Activated CD8-positive, alpha-beta memory T cell treated with anti-CD3 and anti-CD28 coated beads, Interleukin-2, amount 50 U/mL, for 24 hours (primary cell): ENCODE measurements around the gene RPS6KB2.
"Not testable (repeated sequence)": the region's sequence is repeated elsewhere in the genome, so short reads cannot be mapped to it uniquely, and the experiment has no call there.

ENCODE experiments used
- DNase-seq: peaks from one replicate; pipeline ENCODE4 v3.0.0-alpha.2; 2020; ENCODE audit errors: extremely low read depth

RPS6KB2 gene

GRCh38 chr11:67410984-67411784 is 17.1 kb upstream of the RPS6KB2 start:
- no peak for DNase-seq

GRCh38 chr11:67411785-67412152 is 16.5 kb upstream of the RPS6KB2 start:
- DNase-seq, result no peak

- DNase-seq, result no peak
Observed at GRCh38 chr11:67412495-67413179, 15.7 kb upstream of the RPS6KB2 start.

- DNase-seq, result no peak
Observed at GRCh38 chr11:67413266-67413849, 14.9 kb upstream of the RPS6KB2 start.

- no peak for DNase-seq
Observed at GRCh38 chr11:67415501-67416304, 12.6 kb upstream of the RPS6KB2 start, which contains the start of gene CARNS1. TSS of gene CARNS1 (plus strand) at chr11:67415678. CDS start at chr11:67416200, 522 bp downstream.

- no peak for DNase-seq
Observed at GRCh38 chr11:67416416-67417335, 11.6 kb upstream of the RPS6KB2 start.

GRCh38 chr11:67417425-67417824 is 10.9 kb upstream of the RPS6KB2 start:
- DNase-seq, result no peak

GRCh38 chr11:67418476-67419281 is 9.6 kb upstream of the RPS6KB2 start:
- no peak for DNase-seq

GRCh38 chr11:67419325-67420049 is 8.8 kb upstream of the RPS6KB2 start:
- no peak for DNase-seq

- no peak for DNase-seq
Observed at GRCh38 chr11:67420147-67420645, 8.1 kb upstream of the RPS6KB2 start.

GRCh38 chr11:67420646-67421429 is 7.5 kb upstream of the RPS6KB2 start:
- peak; percentile 93 for DNase-seq

GRCh38 chr11:67421430-67422031 is 6.8 kb upstream of the RPS6KB2 start:
- no peak for DNase-seq

- DNase-seq, result no peak
Observed at GRCh38 chr11:67422891-67423290, 5.4 kb upstream of the RPS6KB2 start.

GRCh38 chr11:67423466-67423865 is 4.8 kb upstream of the RPS6KB2 start:
- no peak for DNase-seq

GRCh38 chr11:67423891-67424613 is 4.2 kb upstream of the RPS6KB2 start:
- no peak for DNase-seq

GRCh38 chr11:67427364-67427859 is 882 bp upstream of the RPS6KB2 start:
- DNase-seq, result not testable (repeated sequence)

GRCh38 chr11:67429038-67429668 is 859 bp downstream of the RPS6KB2 start:
- no peak for DNase-seq
